K562 (cell line): Measurements from ENCODE around the gene ACAD8. TPM values are rescaled to one million over a fixed set of nuclear protein-coding genes. Genes with fewer than 3 reads are reported as not detected.

Experiments used
- BRD9 ChIP-seq: fragments of 450-650 bp; IDR thresholded peaks from 2 replicates; pipeline ENCODE4 v1.6.1; 2018; ENCODE audit warnings: low read depth; ENCODE audit not compliant: partially characterized antibody
- E2F8 ChIP-seq: fragments of 450-650 bp; IDR thresholded peaks from 2 replicates; pipeline ENCODE4 v1.7.1; 2018; ENCODE audit warnings: mild to moderate bottlenecking, low read depth; ENCODE audit not compliant: partially characterized antibody
- GMEB1 ChIP-seq: fragments of 250-450 bp; sonication (Bioruptor Pico); IDR thresholded peaks from 2 replicates; pipeline ENCODE4 v1.4.0; 2020; ENCODE audit warnings: mild to moderate bottlenecking
- GTF2E2 ChIP-seq: fragments of 200-800 bp; sonication (Bioruptor generic); IDR thresholded peaks from 2 replicates; pipeline ENCODE4 v1.6.1; 2016; ENCODE audit warnings: missing genetic modification characterization, missing compliant biosample characterization
- HDAC3 ChIP-seq: fragments of 450-650 bp; IDR thresholded peaks from 2 replicates; pipeline ENCODE4 v1.6.1; 2018; ENCODE audit warnings: borderline replicate concordance, mild to moderate bottlenecking, moderate library complexity; ENCODE audit not compliant: partially characterized antibody
- HMGN3 ChIP-seq: IDR thresholded peaks from 2 replicates; pipeline ENCODE4 v1.6.1; 2011; ENCODE audit warnings: borderline replicate concordance, low read depth, mild to moderate bottlenecking, mixed read lengths, low read length; ENCODE audit not compliant: insufficient read length; ENCODE audit errors: extremely low read depth
- L3MBTL2 ChIP-seq: fragments of 450-650 bp; IDR thresholded peaks from 2 replicates; pipeline ENCODE4 v1.6.1; 2016; ENCODE audit warnings: mild to moderate bottlenecking, moderate library complexity
- TEAD4 ChIP-seq, 2 experiments: sonication (generic) in 1 of 2; formaldehyde crosslinking in 1 of 2; IDR thresholded peaks; 2 replicates each; pipeline versions ENCODE4 v1.6.1 to v1.8.0; 2012 to 2022; ENCODE audit warnings: borderline replicate concordance in 1 of 2, inconsistent platforms in 1 of 2, low read length in 1 of 2, mild to moderate bottlenecking in 1 of 2, missing genetic modification reagents in 1 of 2
- UBTF ChIP-seq, 2 experiments: IDR thresholded peaks; 2 replicates each; pipeline ENCODE4 v1.6.1; 2012; ENCODE audit warnings: improper control_type of control experiment in 2 of 2, low read depth in 2 of 2, low read length in 2 of 2, borderline replicate concordance in 1 of 2
- YY1 ChIP-seq, 3 experiments: IDR thresholded peaks; 2 replicates each; pipeline ENCODE4 v1.6.1; 2011; ENCODE audit warnings: low read length in 2 of 3, mild to moderate bottlenecking in 2 of 3, moderate library complexity in 2 of 3, borderline replicate concordance in 1 of 3, control low read depth in 1 of 3, low read depth in 1 of 3; ENCODE audit not compliant: insufficient read depth in 3 of 3, insufficient replicate concordance in 2 of 3, control insufficient read depth in 1 of 3, insufficient read length in 1 of 3; ENCODE audit errors: extremely low read depth in 1 of 3
- ZBTB17 ChIP-seq: fragments of 450-650 bp; formaldehyde crosslinking; IDR thresholded peaks from 2 replicates; pipeline ENCODE4 v1.4.0; 2020; ENCODE audit warnings: mild to moderate bottlenecking
- polyA plus RNA-seq, 8 experiments: library from polyadenylated mRNA; depleted of rRNA in 4 of 8; stranded (reverse) in 5 of 8; unstranded in 3 of 8; fragments of >200 nt; fragmentation: Nextera tagmentation in 2 of 8; fragmentation: Illumina TruSeq in 1 of 8; extraction: Ambion mirVana in 2 of 8; extraction: Trizol in 1 of 8; gene quantifications; 2 replicates each; pipeline versions ENCODE4 v1.2.1 to v1.2.3, GENCODE V29; 2011 to 2014; ENCODE audit warnings: inconsistent platforms in 1 of 8, missing spikeins in 1 of 8
- total RNA-seq, 7 experiments: library from RNA; depleted of rRNA in 6 of 7; stranded (reverse); fragments of >200 nt in 6 of 7; fragmentation: Illumina TruSeq in 2 of 7; extraction: Trizol in 2 of 7; gene quantifications; 2 replicates each; pipeline versions ENCODE4 v1.2.1 to v1.2.3, GENCODE V29; 2011 to 2021; ENCODE audit warnings: low replicate concordance in 1 of 7
- TF ChIP-seq, protein P1 (sequence below), 2 experiments: fragments of 200-800 bp in 1 of 2; sonication (Bioruptor generic) in 1 of 2; sonication (generic) in 1 of 2; formaldehyde crosslinking in 1 of 2; IDR thresholded peaks in 1 of 2; conservative IDR thresholded peaks in 1 of 2; 2 replicates each; pipeline versions ENCODE4 v1.5.0 to v1.6.1; 2016 to 2020; ENCODE audit warnings: missing compliant biosample characterization in 1 of 2, missing genetic modification characterization in 1 of 2, missing genetic modification reagents in 1 of 2
- TF ChIP-seq, protein P2 (sequence below): fragments of 450-650 bp; IDR thresholded peaks from 2 replicates; pipeline ENCODE4 v1.6.1; 2016; ENCODE audit warnings: antibody characterized with exemption

Gene ACAD8
- total and polyA plus RNA-seq, 9 of the 15 experiments (the other 6 are each of a cell fraction or from before 2014, with no cell fraction given), result 6.5 to 34.1 (median 20.1) TPM

DNA sequence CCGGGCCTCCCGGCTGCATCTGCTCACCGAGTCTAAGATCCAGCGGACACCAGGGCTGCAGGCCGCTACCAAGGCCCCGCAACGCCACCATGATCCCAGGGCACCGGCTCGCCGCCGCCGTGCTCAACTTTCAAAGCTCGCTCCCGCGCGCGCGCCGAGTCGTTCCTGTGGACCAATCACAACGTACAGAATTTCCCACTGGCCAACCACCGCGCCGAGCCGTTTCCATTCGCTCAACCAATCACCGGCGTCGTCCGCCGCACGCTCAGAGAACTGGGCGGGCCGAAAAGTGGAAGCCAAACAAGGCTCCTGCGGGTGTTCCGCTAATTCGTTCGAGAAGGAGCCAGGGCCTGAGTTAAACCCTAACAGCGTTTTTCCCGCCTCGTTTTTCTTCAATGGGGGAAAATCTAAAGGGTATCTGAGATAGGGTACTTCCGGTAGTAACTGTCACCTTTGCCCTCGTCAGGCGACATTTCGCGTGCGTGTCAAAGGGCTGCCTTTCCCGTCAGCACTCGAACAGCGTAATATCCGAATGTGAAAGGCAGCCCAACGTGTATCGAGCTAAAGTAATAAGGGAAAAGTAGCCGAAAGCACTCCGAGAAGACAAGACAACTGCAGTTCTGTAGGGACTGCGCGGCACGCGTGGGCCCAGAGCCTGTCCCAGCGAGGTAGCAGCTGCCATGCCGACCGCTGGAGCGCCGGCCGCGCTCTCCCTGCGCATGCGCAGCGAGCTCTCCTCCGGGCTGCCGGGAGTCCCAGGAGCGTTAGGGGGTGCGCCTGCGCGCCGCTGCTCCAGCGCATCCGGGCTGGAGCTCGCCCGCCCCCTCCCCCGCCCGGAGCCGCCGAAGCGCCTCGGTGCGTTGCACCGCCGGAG is 29.3 kb upstream of the ACAD8 start, which contains the start of the genes NCAPD3 and VPS26B (continued):
- TF ChIP-seq TEAD4 (IDR thresholded peaks at IDR 0.05; ENCODE audit: low read length) (peak; percentile 40; the same call in 1 of the 2 replicates), TEAD4 (CRISPR knock-in tag; IDR thresholded peaks at IDR 0.05; ENCODE audit: borderline replicate concordance) (no peak), HMGN3 (no peak), L3MBTL2 (peak; percentile 89), BRD9 (peak; percentile 45), YY1 (IDR thresholded peaks at IDR 0.05; ENCODE audit: borderline replicate concordance in 1 of 3, control insufficient read depth in 1 of 3, extremely low read depth in 1 of 3, insufficient read depth in 3 of 3, insufficient read length in 1 of 3, insufficient replicate concordance in 2 of 3, low read depth in 1 of 3, low read length in 2 of 3) (peak in 2 of 3 experiments; percentile 66 to 86), ZBTB17 (CRISPR knock-in tag) (0 out of 2 replicates have a peak, but pooled peaks have one; percentile 48), GTF2E2 (tag) (no peak; the same call in 1 of the 2 replicates), GMEB1 (CRISPR knock-in tag) (peak; percentile 51), UBTF (IDR thresholded peaks at IDR 0.05; ENCODE audit: borderline replicate concordance in 1 of 2, low read depth in 2 of 2, low read length in 2 of 2) (no peak), E2F8 (peak; percentile 57), HDAC3 (no peak)
- TF ChIP-seq, protein P1, sequence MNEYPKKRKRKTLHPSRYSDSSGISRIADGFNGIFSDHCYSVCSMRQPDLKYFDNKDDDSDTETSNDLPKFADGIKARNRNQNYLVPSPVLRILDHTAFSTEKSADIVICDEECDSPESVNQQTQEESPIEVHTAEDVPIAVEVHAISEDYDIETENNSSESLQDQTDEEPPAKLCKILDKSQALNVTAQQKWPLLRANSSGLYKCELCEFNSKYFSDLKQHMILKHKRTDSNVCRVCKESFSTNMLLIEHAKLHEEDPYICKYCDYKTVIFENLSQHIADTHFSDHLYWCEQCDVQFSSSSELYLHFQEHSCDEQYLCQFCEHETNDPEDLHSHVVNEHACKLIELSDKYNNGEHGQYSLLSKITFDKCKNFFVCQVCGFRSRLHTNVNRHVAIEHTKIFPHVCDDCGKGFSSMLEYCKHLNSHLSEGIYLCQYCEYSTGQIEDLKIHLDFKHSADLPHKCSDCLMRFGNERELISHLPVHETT (CRISPR knock-in tag; conservative IDR thresholded peaks at IDR 0.05 in 1 of 2, IDR thresholded peaks at IDR 0.05 in 1 of 2), result 0 out of 4 replicates have a peak, but pooled peaks of 1 of the 2 experiments have one; percentile 6
- TF ChIP-seq, protein P2, sequence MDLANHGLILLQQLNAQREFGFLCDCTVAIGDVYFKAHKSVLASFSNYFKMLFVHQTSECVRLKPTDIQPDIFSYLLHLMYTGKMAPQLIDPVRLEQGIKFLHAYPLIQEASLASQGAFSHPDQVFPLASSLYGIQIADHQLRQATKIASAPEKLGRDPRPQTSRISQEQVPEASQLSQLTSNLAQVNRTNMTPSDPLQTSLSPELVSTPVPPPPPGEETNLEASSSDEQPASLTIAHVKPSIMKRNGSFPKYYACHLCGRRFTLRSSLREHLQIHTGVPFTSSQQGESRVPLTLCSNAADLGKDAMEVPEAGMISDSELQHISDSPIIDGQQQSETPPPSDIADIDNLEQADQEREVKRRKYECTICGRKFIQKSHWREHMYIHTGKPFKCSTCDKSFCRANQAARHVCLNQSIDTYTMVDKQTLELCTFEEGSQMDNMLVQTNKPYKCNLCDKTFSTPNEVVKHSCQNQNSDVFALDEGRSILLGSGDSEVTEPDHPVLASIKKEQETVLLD, result peak; percentile 98
